GM12878 (cell line): ENCODE measurements around the gene CDH2. TPM values are rescaled to one million over a fixed set of nuclear protein-coding genes. Genes with fewer than 3 reads are reported as not detected.

ENCODE experiments used
- ATAC-seq: fragments of 200-7000 bp; cut with Tn5 transposase; 3 replicates; pipeline ENCODE4 v1.9.1; 2020; ENCODE audit warnings: mild to moderate bottlenecking, moderate library complexity
- BruUV-seq: library from RNA; stranded (reverse); fragments of 400-500 nt; replicated peaks from 2 replicates; lab custom pipeline; 2021; lab: Mats Ljungman, UMichigan
- CTCF ChIA-PET: fragments of 300-600 bp; sonication (Branson Sonifier 250); formaldehyde crosslinking; extraction: SDS; loops from one replicate; lab custom pipeline; 2021; ENCODE audit warnings: inconsistent platforms; lab: Yijun Ruan, JAX
- POLR2A ChIA-PET: fragments of 350-600 bp; formaldehyde crosslinking; extraction: SDS; loops from one replicate; lab custom pipeline; 2021; ENCODE audit warnings: inconsistent platforms; lab: Charles Lee
- RAD21 ChIA-PET: fragments of 300-600 bp; sonication (Branson Sonifier 250); formaldehyde crosslinking; loops from one replicate; lab custom pipeline; 2023; ENCODE audit warnings: antibody characterized with exemption; ENCODE audit not compliant: unreplicated experiment; lab: Charles Lee
- SMC1A ChIA-PET: fragments of 300-600 bp; sonication (Branson Sonifier 250); formaldehyde crosslinking; loops from one replicate; lab custom pipeline; 2023; ENCODE audit not compliant: unreplicated experiment, uncharacterized antibody; lab: Charles Lee
- DNase-seq: peaks from one replicate; pipeline ENCODE4 v3.0.0-alpha.2; 2011; ENCODE audit warnings: low read depth, low spot score
- FAIRE-seq: peaks from 3 replicates; lab custom pipeline; 2011; peaks lifted over from hg19 to GRCh38; lab: Jason Lieb, UNC
- H2AFZ ChIP-seq: 2 replicates; pipeline ENCODE4 v1.6.0; 2011; ENCODE audit warnings: low read depth, low read length, control low read depth; ENCODE audit not compliant: control insufficient read depth
- H3K27ac ChIP-seq: 2 replicates; pipeline ENCODE4 v1.5.1; 2011; ENCODE audit warnings: control low read depth; ENCODE audit not compliant: control insufficient read depth, insufficient read depth
- H3K27me3 ChIP-seq, 2 experiments: replicated peaks in 1 of 2; 2 replicates each; pipeline versions ENCODE4 v1.6.0 to v1.6.1; 2011; ENCODE audit warnings: low read length in 1 of 2; ENCODE audit not compliant: control insufficient read depth in 2 of 2, insufficient read depth in 2 of 2
- H3K36me3 ChIP-seq, 2 experiments: 2 replicates each; pipeline ENCODE4 v1.5.1; 2011; ENCODE audit warnings: low read length in 1 of 2; ENCODE audit not compliant: control insufficient read depth in 2 of 2, insufficient read depth in 2 of 2
- H3K4me1 ChIP-seq: 2 replicates; pipeline ENCODE4 v1.6.1; 2011; ENCODE audit warnings: mild to moderate bottlenecking, low read length, moderate library complexity, mixed read lengths; ENCODE audit not compliant: control insufficient read depth, insufficient read depth
- H3K4me2 ChIP-seq: 2 replicates; pipeline ENCODE4 v1.6.0; 2011; ENCODE audit warnings: control low read depth; ENCODE audit not compliant: control insufficient read depth, insufficient read depth
- H3K4me3 ChIP-seq: fragments of 200-600 bp; sonication (generic); 2 replicates; pipeline ENCODE4 v1.5.1; 2016
- H3K79me2 ChIP-seq: 2 replicates; pipeline ENCODE4 v1.6.0; 2011; ENCODE audit warnings: low read length; ENCODE audit not compliant: control insufficient read depth, insufficient read depth
- H3K9ac ChIP-seq: 2 replicates; pipeline ENCODE4 v1.8.0; 2011; ENCODE audit warnings: low read length, control low read depth, mixed read lengths; ENCODE audit not compliant: control insufficient read depth, insufficient read depth
- H3K9me3 ChIP-seq: replicated peaks from 3 replicates; pipeline ENCODE4 v1.5.1; 2011; ENCODE audit warnings: mild to moderate bottlenecking, low read length; ENCODE audit not compliant: control insufficient read depth, insufficient read depth
- H4K20me1 ChIP-seq: 2 replicates; pipeline ENCODE4 v1.6.0; 2011; ENCODE audit not compliant: control insufficient read depth, insufficient read depth
- KLF5 ChIP-seq: fragments of 450-650 bp; IDR thresholded peaks from 2 replicates; pipeline ENCODE4 v1.6.1; 2014; ENCODE audit warnings: mild to moderate bottlenecking; ENCODE audit not compliant: partially characterized antibody
- RUNX3 ChIP-seq: IDR thresholded peaks from 2 replicates; pipeline ENCODE4 v1.6.1; 2012; ENCODE audit warnings: low read length, inconsistent platforms
- WGBS: methylation state at CpG from one replicate; pipeline ENCODE4 v1.1.6; 2016; ENCODE audit warnings: low lambda C conversion rate; ENCODE audit not compliant: insufficient replicate concordance, insufficient coverage; ENCODE audit errors: missing lambda C conversion rate; 5-methylcytosine and 5-hydroxymethylcytosine counted together
- in situ Hi-C: fragments of 300-500 bp; cut with MboI; formaldehyde crosslinking; loops from 9 replicates; pipeline ENCODE4 v1.14.3; 2018; ENCODE audit warnings: mixed read lengths
- intact Hi-C: fragments of 100-400 bp; cut with micrococcal nuclease; formaldehyde crosslinking; loops from one replicate; pipeline ENCODE4 v1.14.2; 2022; ENCODE audit not compliant: unreplicated experiment
- polyA plus RNA-seq, 11 experiments: library from polyadenylated mRNA; depleted of rRNA in 4 of 11; unstranded in 6 of 11; stranded (reverse) in 5 of 11; fragments of >200 nt; fragmentation: Nextera tagmentation in 4 of 11; fragmentation: Illumina TruSeq in 1 of 11; extraction: Ambion mirVana in 4 of 11; extraction: Trizol in 1 of 11; gene quantifications; 1 replicate in 1 of 11; 2 replicates in 10 of 11; pipeline versions ENCODE4 v1.2.1 to v1.2.3, GENCODE V29; 2011 to 2016; ENCODE audit warnings: inconsistent platforms in 2 of 11, missing spikeins in 2 of 11, low read depth in 1 of 11
- total RNA-seq, 4 experiments: library from RNA; depleted of rRNA in 3 of 4; stranded (reverse); fragments of >200 nt in 3 of 4; fragmentation: Illumina TruSeq in 1 of 4; extraction: Trizol in 1 of 4; gene quantifications; 2 replicates each; pipeline versions ENCODE4 v1.2.1 to v1.2.3, GENCODE V29; 2013 to 2021
- TF ChIP-seq, protein P1 (sequence below): IDR thresholded peaks from 2 replicates; pipeline ENCODE4 v1.6.1; 2011; ENCODE audit warnings: low read depth, mild to moderate bottlenecking, low read length, moderate library complexity, borderline replicate concordance; ENCODE audit errors: extremely low read depth
- TF ChIP-seq, protein P2 (sequence below): fragments of 150-350 bp; IDR thresholded peaks from 2 replicates; pipeline ENCODE4 v1.6.1; 2016; ENCODE audit warnings: low read depth, low read length

The CDH2 gene
- total and polyA plus RNA-seq, 10 of the 15 experiments (the other 5 are each of a cell fraction or from before 2014, with no cell fraction given): 0.01 to 0.25 (median 0.06) TPM; not detected in 4

DNA sequence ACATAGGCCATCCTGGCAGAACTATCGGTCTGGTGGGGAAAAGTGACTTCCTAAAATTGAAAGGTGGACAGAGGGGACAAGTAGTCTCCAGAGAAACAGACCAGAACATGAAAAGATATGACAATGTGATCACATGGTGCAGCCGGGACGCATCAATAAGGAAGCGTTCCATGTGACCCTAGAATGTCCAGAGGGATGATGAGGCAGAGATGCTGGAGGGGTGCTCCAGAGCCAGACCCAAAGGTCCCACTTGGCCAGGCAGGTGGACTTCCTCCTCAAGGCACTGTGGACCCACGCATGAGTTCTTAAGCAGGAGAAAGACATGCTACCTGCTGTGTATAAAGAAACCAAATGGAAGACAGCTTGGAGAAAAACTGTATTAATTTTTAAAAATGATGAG is 50.2 kb downstream of the CDH2 start:
- FAIRE-seq (no peak), ATAC-seq (no peak), DNase-seq (no peak)
- no peaks in the 10 kb centered on the region for H3K36me3 ChIP-seq
- H4K20me1 ChIP-seq: no peaks in the 10 kb centered on the region
- 50% methylated on average over 5 of the region's 5 CpGs for WGBS
- ChIA-PET CTCF (no interaction called here), RAD21 (no interaction called here), SMC1A (no interaction called here)
- intact Hi-C loops (no loop called here), in situ Hi-C loops (no loop called here)
- no peak overlapping the region for H3K27ac ChIP-seq
- H2AFZ ChIP-seq: no peak overlapping the region
- no peaks in the 10 kb centered on the region for H3K4me1 ChIP-seq
- TF ChIP-seq KLF5 (no peak), RUNX3 (no peak)
- TF ChIP-seq, protein P1, sequence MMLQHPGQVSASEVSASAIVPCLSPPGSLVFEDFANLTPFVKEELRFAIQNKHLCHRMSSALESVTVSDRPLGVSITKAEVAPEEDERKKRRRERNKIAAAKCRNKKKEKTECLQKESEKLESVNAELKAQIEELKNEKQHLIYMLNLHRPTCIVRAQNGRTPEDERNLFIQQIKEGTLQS: no peak
- TF ChIP-seq, protein P2, sequence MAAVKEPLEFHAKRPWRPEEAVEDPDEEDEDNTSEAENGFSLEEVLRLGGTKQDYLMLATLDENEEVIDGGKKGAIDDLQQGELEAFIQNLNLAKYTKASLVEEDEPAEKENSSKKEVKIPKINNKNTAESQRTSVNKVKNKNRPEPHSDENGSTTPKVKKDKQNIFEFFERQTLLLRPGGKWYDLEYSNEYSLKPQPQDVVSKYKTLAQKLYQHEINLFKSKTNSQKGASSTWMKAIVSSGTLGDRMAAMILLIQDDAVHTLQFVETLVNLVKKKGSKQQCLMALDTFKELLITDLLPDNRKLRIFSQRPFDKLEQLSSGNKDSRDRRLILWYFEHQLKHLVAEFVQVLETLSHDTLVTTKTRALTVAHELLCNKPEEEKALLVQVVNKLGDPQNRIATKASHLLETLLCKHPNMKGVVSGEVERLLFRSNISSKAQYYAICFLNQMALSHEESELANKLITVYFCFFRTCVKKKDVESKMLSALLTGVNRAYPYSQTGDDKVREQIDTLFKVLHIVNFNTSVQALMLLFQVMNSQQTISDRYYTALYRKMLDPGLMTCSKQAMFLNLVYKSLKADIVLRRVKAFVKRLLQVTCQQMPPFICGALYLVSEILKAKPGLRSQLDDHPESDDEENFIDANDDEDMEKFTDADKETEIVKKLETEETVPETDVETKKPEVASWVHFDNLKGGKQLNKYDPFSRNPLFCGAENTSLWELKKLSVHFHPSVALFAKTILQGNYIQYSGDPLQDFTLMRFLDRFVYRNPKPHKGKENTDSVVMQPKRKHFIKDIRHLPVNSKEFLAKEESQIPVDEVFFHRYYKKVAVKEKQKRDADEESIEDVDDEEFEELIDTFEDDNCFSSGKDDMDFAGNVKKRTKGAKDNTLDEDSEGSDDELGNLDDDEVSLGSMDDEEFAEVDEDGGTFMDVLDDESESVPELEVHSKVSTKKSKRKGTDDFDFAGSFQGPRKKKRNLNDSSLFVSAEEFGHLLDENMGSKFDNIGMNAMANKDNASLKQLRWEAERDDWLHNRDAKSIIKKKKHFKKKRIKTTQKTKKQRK: no peak
- TF ChIP-seq, all 136 proteins: peak for 0
- no peak overlapping the region for H3K4me2 ChIP-seq
- no TSS peak for BruUV-seq
- POLR2A ChIA-PET: no interaction called here
- no peaks in the 10 kb centered on the region for H3K9me3 ChIP-seq
- H3K79me2 ChIP-seq: no peaks in the 10 kb centered on the region
- H3K27me3 ChIP-seq: no peaks in the 10 kb centered on the region
- H3K9ac ChIP-seq: no peak overlapping the region
- H3K4me3 ChIP-seq: no peak overlapping the region
